HepG2 (cell line): Measurements from ENCODE around the gene PPP1CA. TPM values are rescaled to one million over a fixed set of nuclear protein-coding genes. Genes with fewer than 3 reads are reported as not detected.
A peak's percentile ranks its signal among the peaks of the same experiment; 100 is the strongest.

Experiments
- HMG20A ChIP-seq: IDR thresholded peaks from 2 replicates; pipeline ENCODE4 v1.6.1; 2016; ENCODE audit warnings: borderline replicate concordance
- HNRNPH1 ChIP-seq: fragments of 200-400 bp; formaldehyde crosslinking; optimal IDR thresholded peaks from 2 replicates; pipeline ENCODE3; 2017; ENCODE audit warnings: mild to moderate bottlenecking, low read depth, low read length
- MTA1 ChIP-seq: sonication (generic); formaldehyde crosslinking; IDR thresholded peaks from 2 replicates; pipeline ENCODE4 v1.4.0; 2020; ENCODE audit warnings: missing genetic modification reagents, mild to moderate bottlenecking, borderline replicate concordance
- MXD4 ChIP-seq: IDR thresholded peaks from 2 replicates; pipeline ENCODE4 v1.6.1; 2016; ENCODE audit warnings: mild to moderate bottlenecking, missing biosample characterization, missing genetic modification reagents
- PAWR ChIP-seq: sonication (generic); formaldehyde crosslinking; IDR thresholded peaks from 2 replicates; pipeline ENCODE4 v1.4.0; 2020; ENCODE audit warnings: missing genetic modification reagents, mild to moderate bottlenecking, borderline replicate concordance
- POLR2AphosphoS2 ChIP-seq: IDR thresholded peaks from 2 replicates; pipeline ENCODE4 v1.6.1; 2011; ENCODE audit warnings: low read depth, low read length, improper control_type of control experiment
- SMAD3 ChIP-seq: sonication (generic); formaldehyde crosslinking; IDR thresholded peaks from 2 replicates; pipeline ENCODE4 v1.4.0; 2020; ENCODE audit warnings: missing genetic modification reagents
- TBP ChIP-seq: sonication (generic); formaldehyde crosslinking; IDR thresholded peaks from 2 replicates; pipeline ENCODE4 v1.5.0; 2020; ENCODE audit warnings: missing genetic modification reagents
- TBX2 ChIP-seq: sonication (generic); formaldehyde crosslinking; IDR thresholded peaks from 2 replicates; pipeline ENCODE4 v1.5.0; 2020; ENCODE audit warnings: missing genetic modification reagents, mild to moderate bottlenecking, borderline replicate concordance
- TFDP1 ChIP-seq: IDR thresholded peaks from 2 replicates; pipeline ENCODE4 v1.6.1; 2016; ENCODE audit warnings: missing compliant biosample characterization, missing genetic modification reagents, borderline replicate concordance
- TRIM24 ChIP-seq: sonication (generic); formaldehyde crosslinking; IDR thresholded peaks from 2 replicates; pipeline ENCODE4 v1.8.0; 2022; ENCODE audit warnings: mild to moderate bottlenecking, missing genetic modification reagents
- ZFP62 ChIP-seq: sonication (generic); formaldehyde crosslinking; IDR thresholded peaks from 2 replicates; pipeline ENCODE4 v1.4.0; 2020; ENCODE audit warnings: missing genetic modification reagents
- ZMAT3 ChIP-seq: sonication (generic); formaldehyde crosslinking; conservative IDR thresholded peaks from 2 replicates; pipeline ENCODE4 v1.7.0; 2021; ENCODE audit warnings: missing genetic modification reagents
- ZNF414 ChIP-seq: sonication (generic); formaldehyde crosslinking; IDR thresholded peaks from 2 replicates; pipeline ENCODE4 v1.5.0; 2020; ENCODE audit warnings: missing genetic modification reagents
- ZNF446 ChIP-seq: sonication (generic); formaldehyde crosslinking; IDR thresholded peaks from 2 replicates; pipeline ENCODE4 v1.5.0; 2020; ENCODE audit warnings: mild to moderate bottlenecking, missing genetic modification reagents
- ZNF552 ChIP-seq: sonication (generic); formaldehyde crosslinking; IDR thresholded peaks from 2 replicates; pipeline ENCODE4 v1.9.0; 2022; ENCODE audit warnings: missing genetic modification reagents, mild to moderate bottlenecking, borderline replicate concordance
- ZNF580 ChIP-seq: IDR thresholded peaks from 2 replicates; pipeline ENCODE4 v1.6.1; 2016; ENCODE audit warnings: low read depth, borderline replicate concordance
- ZNF678 ChIP-seq: sonication (generic); formaldehyde crosslinking; IDR thresholded peaks from 2 replicates; pipeline ENCODE4 v1.4.0; 2020; ENCODE audit warnings: mild to moderate bottlenecking, missing genetic modification reagents
- ZNF724P ChIP-seq: sonication (generic); formaldehyde crosslinking; IDR thresholded peaks from 2 replicates; pipeline ENCODE4 v1.8.0; 2022; ENCODE audit warnings: missing genetic modification reagents, borderline replicate concordance
- polyA plus RNA-seq, 8 experiments: library from polyadenylated mRNA; depleted of rRNA in 3 of 8; stranded (reverse) in 7 of 8; unstranded in 1 of 8; fragments of >200 nt; fragmentation: Illumina TruSeq in 4 of 8; extraction: Trizol in 4 of 8; gene quantifications; 2 replicates each; pipeline versions ENCODE4 v1.2.1 to v1.2.3, GENCODE V29; 2011 to 2016; ENCODE audit warnings: low read depth in 4 of 8, missing spikeins in 1 of 8, mixed read lengths in 1 of 8; ENCODE audit not compliant: insufficient read depth in 1 of 8
- total RNA-seq, 5 experiments: library from RNA; depleted of rRNA; stranded (reverse); fragments of >200 nt; fragmentation: Illumina TruSeq; extraction: Trizol; gene quantifications; 2 replicates each; pipeline ENCODE4 v1.2.3, GENCODE V29; 2016; ENCODE audit warnings: low read depth in 1 of 5
- TF ChIP-seq, protein P1 (sequence below): sonication (generic); formaldehyde crosslinking; IDR thresholded peaks from 2 replicates; pipeline ENCODE4 v1.8.0; 2022; ENCODE audit warnings: mild to moderate bottlenecking, missing genetic modification reagents, moderate library complexity
- TF ChIP-seq, protein P2 (sequence below): IDR thresholded peaks from 2 replicates; pipeline ENCODE4 v1.6.1; 2016; ENCODE audit warnings: low read depth
- TF ChIP-seq, protein P3 (sequence below): IDR thresholded peaks from 2 replicates; pipeline ENCODE4 v1.6.1; 2016; ENCODE audit warnings: missing compliant biosample characterization, missing genetic modification reagents, borderline replicate concordance
- TF ChIP-seq, protein P4 (sequence below): sonication (generic); formaldehyde crosslinking; IDR thresholded peaks from 2 replicates; pipeline ENCODE4 v1.4.0; 2020; ENCODE audit warnings: missing genetic modification reagents

PPP1CA gene
- total and polyA plus RNA-seq, 2 of the 13 experiments (the other 11 are each of a cell fraction or from before 2014, with no cell fraction given): 149 to 170 TPM

GRCh38 chr11:67400942-67401494 is 640 bp downstream of the PPP1CA start (continued):
- TF ChIP-seq ZNF580 (CRISPR knock-in tag) (0 out of 2 replicates have a peak, but pooled peaks have one; percentile 54), PAWR (no peak), ZNF724P (CRISPR knock-in tag) (no peak), HMG20A (CRISPR knock-in tag) (no peak), ZFP62 (no peak), TRIM24 (CRISPR knock-in tag) (no peak), TBX2 (CRISPR knock-in tag) (peak; percentile 56; the same call in 1 of the 2 replicates), HNRNPH1 (no peak), POLR2AphosphoS2 (no peak), MTA1 (CRISPR knock-in tag) (no peak), ZNF414 (CRISPR knock-in tag) (no peak), TBP (no peak), ZNF678 (CRISPR knock-in tag) (no peak), SMAD3 (CRISPR knock-in tag) (no peak), ZMAT3 (CRISPR knock-in tag) (no peak), MXD4 (CRISPR knock-in tag) (no peak), ZNF552 (CRISPR knock-in tag) (no peak), TFDP1 (CRISPR knock-in tag) (no peak), ZNF446 (CRISPR knock-in tag) (peak; percentile 59; the same call in 1 of the 2 replicates)
- TF ChIP-seq, protein P1, sequence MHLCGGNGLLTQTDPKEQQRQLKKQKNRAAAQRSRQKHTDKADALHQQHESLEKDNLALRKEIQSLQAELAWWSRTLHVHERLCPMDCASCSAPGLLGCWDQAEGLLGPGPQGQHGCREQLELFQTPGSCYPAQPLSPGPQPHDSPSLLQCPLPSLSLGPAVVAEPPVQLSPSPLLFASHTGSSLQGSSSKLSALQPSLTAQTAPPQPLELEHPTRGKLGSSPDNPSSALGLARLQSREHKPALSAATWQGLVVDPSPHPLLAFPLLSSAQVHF (CRISPR knock-in tag): no peak
- TF ChIP-seq, protein P2, sequence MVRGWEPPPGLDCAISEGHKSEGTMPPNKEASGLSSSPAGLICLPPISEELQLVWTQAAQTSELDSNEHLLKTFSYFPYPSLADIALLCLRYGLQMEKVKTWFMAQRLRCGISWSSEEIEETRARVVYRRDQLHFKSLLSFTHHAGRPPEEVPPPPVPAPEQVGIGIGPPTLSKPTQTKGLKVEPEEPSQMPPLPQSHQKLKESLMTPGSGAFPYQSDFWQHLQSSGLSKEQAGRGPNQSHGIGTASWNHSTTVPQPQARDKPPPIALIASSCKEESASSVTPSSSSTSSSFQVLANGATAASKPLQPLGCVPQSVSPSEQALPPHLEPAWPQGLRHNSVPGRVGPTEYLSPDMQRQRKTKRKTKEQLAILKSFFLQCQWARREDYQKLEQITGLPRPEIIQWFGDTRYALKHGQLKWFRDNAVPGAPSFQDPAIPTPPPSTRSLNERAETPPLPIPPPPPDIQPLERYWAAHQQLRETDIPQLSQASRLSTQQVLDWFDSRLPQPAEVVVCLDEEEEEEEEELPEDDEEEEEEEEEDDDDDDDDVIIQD (CRISPR knock-in tag): no peak
- TF ChIP-seq, protein P3, sequence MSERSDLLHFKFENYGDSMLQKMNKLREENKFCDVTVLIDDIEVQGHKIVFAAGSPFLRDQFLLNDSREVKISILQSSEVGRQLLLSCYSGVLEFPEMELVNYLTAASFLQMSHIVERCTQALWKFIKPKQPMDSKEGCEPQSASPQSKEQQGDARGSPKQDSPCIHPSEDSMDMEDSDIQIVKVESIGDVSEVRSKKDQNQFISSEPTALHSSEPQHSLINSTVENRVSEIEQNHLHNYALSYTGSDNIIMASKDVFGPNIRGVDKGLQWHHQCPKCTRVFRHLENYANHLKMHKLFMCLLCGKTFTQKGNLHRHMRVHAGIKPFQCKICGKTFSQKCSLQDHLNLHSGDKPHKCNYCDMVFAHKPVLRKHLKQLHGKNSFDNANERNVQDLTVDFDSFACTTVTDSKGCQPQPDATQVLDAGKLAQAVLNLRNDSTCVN: no peak
- TF ChIP-seq, protein P4, sequence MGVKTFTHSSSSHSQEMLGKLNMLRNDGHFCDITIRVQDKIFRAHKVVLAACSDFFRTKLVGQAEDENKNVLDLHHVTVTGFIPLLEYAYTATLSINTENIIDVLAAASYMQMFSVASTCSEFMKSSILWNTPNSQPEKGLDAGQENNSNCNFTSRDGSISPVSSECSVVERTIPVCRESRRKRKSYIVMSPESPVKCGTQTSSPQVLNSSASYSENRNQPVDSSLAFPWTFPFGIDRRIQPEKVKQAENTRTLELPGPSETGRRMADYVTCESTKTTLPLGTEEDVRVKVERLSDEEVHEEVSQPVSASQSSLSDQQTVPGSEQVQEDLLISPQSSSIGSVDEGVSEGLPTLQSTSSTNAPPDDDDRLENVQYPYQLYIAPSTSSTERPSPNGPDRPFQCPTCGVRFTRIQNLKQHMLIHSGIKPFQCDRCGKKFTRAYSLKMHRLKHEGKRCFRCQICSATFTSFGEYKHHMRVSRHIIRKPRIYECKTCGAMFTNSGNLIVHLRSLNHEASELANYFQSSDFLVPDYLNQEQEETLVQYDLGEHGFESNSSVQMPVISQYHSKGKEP (CRISPR knock-in tag): no peak
